ENCODE results near the gene GRID1.

DNA sequence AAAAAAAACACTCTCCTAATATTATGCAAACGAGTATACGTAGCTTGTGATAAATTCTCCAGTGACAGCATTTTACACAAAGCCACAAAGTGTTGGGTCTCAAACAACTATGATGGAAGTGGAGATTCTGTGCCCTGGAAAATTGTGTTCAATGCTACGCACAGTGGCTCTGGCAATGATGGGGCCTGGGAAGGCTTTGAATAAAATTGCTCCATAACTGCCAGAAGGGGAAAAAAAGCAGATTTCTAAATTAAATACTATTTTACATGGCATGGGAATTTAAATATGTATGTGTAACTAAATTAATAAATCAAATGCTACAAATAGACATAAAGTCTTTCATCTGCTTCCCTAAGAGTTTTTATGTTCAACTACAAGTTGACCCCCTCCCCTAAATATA is 306.7 kb downstream of the GRID1 start:
- TF ChIP-seq, protein P1, sequence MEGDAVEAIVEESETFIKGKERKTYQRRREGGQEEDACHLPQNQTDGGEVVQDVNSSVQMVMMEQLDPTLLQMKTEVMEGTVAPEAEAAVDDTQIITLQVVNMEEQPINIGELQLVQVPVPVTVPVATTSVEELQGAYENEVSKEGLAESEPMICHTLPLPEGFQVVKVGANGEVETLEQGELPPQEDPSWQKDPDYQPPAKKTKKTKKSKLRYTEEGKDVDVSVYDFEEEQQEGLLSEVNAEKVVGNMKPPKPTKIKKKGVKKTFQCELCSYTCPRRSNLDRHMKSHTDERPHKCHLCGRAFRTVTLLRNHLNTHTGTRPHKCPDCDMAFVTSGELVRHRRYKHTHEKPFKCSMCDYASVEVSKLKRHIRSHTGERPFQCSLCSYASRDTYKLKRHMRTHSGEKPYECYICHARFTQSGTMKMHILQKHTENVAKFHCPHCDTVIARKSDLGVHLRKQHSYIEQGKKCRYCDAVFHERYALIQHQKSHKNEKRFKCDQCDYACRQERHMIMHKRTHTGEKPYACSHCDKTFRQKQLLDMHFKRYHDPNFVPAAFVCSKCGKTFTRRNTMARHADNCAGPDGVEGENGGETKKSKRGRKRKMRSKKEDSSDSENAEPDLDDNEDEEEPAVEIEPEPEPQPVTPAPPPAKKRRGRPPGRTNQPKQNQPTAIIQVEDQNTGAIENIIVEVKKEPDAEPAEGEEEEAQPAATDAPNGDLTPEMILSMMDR (IDR thresholded peaks at IDR 0.05) = no peak
- no peak for TF ChIP-seq POLR2A (IDR thresholded peaks at IDR 0.05)
